Measurements from ENCODE around the gene GPR155.
"Not testable (repeated sequence)": the region's sequence is repeated elsewhere in the genome, so short reads cannot be mapped to it uniquely, and the experiment has no call there.

GPR155 gene

GRCh38 chr2:174492963-174493431, 6.2 kb upstream of the GPR155 start:
- peak; percentile 76 for DNase-seq (ENCODE audit: low spot score)

GRCh38 chr2:174491947-174492346, 5.1 kb upstream of the GPR155 start:
- DNase-seq (ENCODE audit: low spot score) = no peak

DNA sequence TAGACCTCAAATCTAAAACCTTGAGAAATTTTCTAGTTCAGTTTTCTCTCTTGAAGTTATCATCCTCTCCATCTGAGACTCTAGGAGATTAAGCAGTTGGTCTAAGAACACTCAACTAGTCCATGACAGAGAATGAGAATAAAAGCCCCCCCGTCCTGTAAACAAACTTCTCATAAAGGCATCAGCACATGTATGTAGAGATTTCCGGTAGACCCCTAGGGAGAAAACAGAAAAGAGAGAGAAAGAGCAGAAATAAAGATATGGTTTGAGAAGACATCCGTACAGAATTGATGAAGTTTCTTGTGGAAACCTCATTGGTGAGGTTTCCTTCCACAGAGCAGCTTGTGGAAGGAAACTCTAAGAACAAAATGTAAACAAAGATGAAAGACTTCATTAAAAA, 3.2 kb upstream of the GPR155 start:
- DNase-seq (ENCODE audit: low spot score) = peak; percentile 39

- DNase-seq (ENCODE audit: low spot score) = not testable (repeated sequence)
Measured at GRCh38 chr2:174489520-174489919, 2.7 kb upstream of the GPR155 start.

DNA sequence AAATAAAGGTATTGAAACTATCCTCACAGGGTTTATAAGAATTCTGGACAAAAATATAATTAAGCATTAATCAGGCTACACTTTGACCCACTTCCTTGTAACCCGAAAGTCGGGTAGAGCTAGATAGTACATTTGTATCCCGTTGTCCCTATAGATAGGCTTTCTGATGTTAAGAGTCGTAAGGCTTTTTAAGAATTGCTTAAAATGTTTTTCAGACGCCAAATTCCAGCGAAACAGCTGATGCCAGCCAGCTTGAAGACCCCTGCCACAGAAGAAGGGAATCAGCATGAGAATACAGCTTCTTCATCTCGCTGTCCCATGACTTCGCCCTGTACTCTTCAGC, 962 bp upstream of the GPR155 start:
- no peak for DNase-seq (ENCODE audit: low spot score)

DNA sequence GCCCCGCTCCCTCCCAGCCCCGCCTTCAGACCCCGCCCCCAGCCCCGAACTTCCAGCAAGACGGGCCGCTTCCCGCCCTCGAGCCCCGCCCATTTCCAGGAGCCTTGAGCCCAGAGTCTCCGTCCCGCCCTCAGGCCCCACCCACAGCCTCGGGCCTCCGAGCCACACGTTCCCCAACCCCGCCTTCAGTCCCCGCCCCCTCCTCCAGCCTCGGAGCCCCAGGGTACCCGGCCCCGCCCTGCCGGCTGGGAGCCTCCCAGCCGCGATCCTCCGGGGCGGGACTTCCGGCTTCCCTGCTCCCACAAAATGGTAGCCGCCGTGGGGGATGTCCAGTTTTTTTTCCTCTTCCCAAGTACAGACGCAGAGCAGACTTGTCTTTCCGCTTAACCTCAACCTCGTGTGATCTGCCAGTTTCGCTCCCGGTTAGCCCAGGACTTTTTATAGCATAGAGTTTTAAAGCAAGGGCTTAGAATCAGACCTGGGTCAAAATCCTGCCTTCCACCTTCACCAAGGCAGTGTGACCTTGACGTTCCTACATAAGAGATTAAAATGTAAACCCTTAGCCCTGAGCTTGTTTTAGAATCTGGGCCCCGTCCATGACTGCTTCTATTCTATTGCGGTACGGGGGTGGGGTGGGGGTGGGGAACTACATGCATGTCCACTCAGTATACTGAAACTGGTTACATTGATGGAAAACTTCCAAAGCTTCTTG, 435 bp upstream of the GPR155 start:
- DNase-seq (ENCODE audit: low spot score) = peak; percentile 99

- peak; percentile 35 for DNase-seq (ENCODE audit: low spot score)
Measured at GRCh38 chr2:174485788-174486562, 854 bp downstream of the GPR155 start.

GRCh38 chr2:174485045-174485444, 1.8 kb downstream of the GPR155 start:
- not testable (repeated sequence) for DNase-seq (ENCODE audit: low spot score)

GRCh38 chr2:174484573-174484972, 2.3 kb downstream of the GPR155 start:
- no peak for DNase-seq (ENCODE audit: low spot score)

DNA sequence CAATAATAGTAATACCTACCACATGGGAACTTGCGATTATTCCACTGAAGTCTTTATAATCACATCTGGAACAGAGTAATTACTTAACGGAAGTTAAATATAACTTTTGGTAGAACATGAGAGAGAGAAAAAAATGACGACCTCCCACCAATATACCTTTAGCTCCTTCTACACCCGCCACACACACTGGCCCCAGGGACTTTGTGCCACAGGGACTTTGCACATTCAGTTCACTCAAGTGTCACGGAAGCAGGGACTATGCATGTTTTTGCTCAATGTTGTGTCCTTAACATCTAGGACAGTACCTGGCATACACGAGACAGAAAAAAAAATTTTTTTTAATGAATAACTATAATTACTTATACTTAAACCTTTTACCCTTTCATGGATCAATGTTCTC, 4.0 kb downstream of the GPR155 start:
- DNase-seq (ENCODE audit: low spot score) = no peak

DNA sequence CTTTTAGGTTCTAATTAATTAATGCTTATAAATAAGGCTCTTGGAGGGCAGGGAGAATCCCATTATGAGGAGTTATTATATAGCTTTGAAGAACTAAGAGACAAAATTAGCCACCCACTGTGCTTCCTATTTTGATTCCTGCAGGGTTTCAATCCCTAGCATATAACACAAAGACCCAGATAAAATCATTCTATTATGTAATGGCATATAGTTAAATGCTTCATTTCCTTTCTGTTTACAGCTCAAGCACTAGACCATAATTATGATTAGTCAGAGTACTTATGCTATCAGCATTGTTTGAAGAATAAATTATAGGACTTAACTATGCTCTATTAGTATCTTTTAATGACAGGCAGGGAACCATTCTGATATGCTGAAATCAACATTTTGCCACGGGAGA, 9.1 kb downstream of the GPR155 start:
- DNase-seq (ENCODE audit: low spot score) = no peak

DNA sequence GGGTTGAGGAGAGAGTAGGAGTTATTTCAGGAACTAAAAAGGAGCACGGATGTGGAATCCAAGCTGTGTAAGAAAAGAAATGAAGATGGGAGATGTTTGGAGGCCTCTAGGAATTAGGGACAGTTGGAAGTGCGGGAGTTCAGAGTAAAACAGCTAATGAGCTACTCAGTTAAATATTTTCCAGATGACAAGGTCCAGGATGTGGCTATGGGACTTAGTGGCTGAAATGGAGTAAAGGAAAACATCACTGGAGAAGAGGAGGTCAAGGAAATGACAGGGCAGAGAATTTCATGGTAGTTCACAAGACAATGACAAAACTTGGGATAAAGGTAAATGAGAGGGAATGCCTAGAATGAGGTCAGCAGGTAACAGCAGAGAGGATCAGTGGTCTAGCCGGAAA, 13.0 kb downstream of the GPR155 start:
- DNase-seq (ENCODE audit: low spot score) = no peak

DNA sequence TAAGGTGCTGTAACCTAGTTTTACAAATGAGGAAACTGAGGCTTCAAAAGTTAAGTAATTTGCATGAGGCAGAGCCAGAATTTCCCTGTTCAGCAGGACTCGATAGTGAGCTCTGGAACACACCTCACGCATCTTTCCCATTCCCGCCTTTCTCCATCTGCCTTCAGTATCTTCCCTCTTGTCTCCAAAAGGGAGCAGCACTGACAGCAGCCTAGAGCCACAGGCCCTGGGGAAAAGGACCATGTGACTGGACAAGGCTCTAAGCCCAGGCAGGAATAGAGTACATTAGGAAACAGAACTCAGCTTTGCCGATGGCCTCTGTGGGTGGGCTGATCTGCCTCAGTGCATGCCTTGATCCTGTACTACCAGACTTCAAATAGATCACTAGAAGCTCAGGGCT, 21.5 kb downstream of the GPR155 start:
- no peak for DNase-seq (ENCODE audit: low spot score)

DNA sequence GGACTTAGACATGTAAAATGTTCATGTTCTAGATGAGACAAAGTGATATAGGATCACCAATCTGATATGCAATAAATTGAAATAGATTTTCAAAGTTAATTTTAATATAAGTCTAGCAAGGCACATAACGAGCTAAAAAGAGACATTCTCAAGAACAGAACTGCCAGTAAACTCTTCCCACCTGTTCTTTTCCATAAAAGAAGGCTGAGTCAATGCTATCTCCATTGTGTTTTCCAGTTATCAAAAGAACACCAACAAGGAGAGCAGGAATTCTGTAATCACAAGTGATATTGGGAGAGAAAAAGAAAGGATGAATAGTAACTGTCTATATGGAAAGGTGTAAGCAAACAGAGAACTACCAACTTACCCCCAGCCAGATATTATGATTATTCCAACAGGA, 25.6 kb downstream of the GPR155 start:
- no peak for DNase-seq (ENCODE audit: low spot score)

DNA sequence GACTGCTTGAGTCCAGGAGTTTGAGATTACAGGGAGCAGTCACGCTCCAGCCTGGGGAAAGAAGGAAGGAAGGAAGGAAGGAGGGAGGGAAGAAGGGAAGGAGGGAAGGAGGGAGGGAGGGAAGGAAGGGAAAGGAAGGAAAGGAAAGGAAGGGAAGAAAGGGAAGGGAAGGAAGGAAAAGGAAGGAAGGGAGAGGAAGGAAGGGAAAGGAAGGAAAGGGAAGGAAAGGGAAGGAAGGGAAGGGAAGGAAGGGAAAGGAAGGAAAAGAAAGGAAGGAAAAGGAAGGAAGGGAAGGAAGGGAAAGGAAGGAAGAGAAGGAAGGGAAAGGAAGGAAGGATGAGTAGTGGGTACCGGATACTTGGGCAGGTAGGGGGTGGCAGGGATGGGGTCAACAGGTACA, 32.3 kb downstream of the GPR155 start:
- DNase-seq (ENCODE audit: low spot score) = no peak

GRCh38 chr2:174450021-174450816, 36.6 kb downstream of the GPR155 start:
- DNase-seq (ENCODE audit: low spot score) = no peak

- DNase-seq (ENCODE audit: low spot score) = no peak
Measured at GRCh38 chr2:174449033-174449432, 37.8 kb downstream of the GPR155 start.

GRCh38 chr2:174446531-174446930, 40.3 kb downstream of the GPR155 start:
- DNase-seq (ENCODE audit: low spot score) = no peak

GRCh38 chr2:174445248-174445647, 41.6 kb downstream of the GPR155 start:
- DNase-seq (ENCODE audit: low spot score) = no peak

DNA sequence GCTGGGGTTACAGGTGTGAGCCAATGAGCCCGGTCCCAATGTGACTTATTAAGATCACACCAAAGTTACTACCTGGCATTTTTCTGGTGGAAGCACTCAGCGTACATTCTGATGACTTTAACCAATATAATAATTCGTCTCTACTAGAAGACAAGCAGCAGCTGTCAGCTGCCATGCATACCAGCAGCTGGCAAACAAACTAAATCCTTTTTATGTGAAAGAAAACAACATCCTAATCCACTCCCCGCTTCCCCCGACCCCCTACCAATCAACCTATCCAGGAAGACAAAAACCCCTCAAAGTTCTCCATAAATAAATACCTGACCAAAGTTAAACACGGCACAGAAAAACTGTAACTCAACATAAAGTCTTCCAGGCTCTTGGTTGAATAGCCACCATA, 42.1 kb downstream of the GPR155 start:
- DNase-seq (ENCODE audit: low spot score) = no peak

GRCh38 chr2:174442546-174443510, 44.0 kb downstream of the GPR155 start:
- no peak for DNase-seq (ENCODE audit: low spot score)

DNA sequence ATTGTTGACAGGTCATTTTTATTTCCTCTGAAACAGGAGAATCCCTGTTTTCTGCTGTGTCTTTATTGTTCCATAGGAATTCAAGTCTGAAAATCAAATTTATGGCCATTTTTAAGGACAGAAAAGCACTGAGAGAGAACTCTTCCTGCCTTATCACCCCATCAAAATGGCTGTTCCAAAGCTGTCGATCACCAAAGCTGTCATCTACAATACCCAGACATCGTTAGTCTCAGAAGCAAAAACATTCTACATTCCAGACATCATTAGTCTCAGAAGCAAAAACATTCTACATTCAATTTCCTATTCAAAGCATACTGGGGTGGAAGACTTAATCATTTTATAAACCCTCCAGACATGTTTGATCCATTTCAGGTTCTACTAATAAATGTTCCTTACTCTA, 46.9 kb downstream of the GPR155 start:
- DNase-seq (ENCODE audit: low spot score) = no peak
